OCI-M2 (cell line): ENCODE data around the gene PTPN5.

Experiments
- DNase-seq: peaks from one replicate; lab custom pipeline; 2025; ENCODE audit not compliant: unreplicated experiment; lab: John Stamatoyannopoulos, UW

Gene PTPN5

GRCh38 chr11:18713646-18714442 lies 77.8 kb downstream of the PTPN5 start:
- DNase-seq, result no peak

GRCh38 chr11:18710545-18710944 lies 81.1 kb downstream of the PTPN5 start:
- DNase-seq, result no peak

- DNase-seq, result no peak
Measured at GRCh38 chr11:18709414-18709813, 82.2 kb downstream of the PTPN5 start.

- no peak for DNase-seq
Measured at GRCh38 chr11:18707811-18708340, 83.7 kb downstream of the PTPN5 start.

- DNase-seq, result no peak
Measured at GRCh38 chr11:18706330-18707243, 85.0 kb downstream of the PTPN5 start.

- DNase-seq, result no peak
Measured at GRCh38 chr11:18705651-18706281, 85.8 kb downstream of the PTPN5 start.

- DNase-seq, result no peak
Measured at GRCh38 chr11:18704698-18705097, 86.9 kb downstream of the PTPN5 start.

- no peak for DNase-seq
Measured at GRCh38 chr11:18704045-18704645, 87.5 kb downstream of the PTPN5 start.

GRCh38 chr11:18703001-18703763 lies 88.4 kb downstream of the PTPN5 start:
- DNase-seq, result no peak

- no peak for DNase-seq
Measured at GRCh38 chr11:18701614-18702216, 89.9 kb downstream of the PTPN5 start.

- DNase-seq, result no peak
Measured at GRCh38 chr11:18700872-18701271, 90.7 kb downstream of the PTPN5 start.

GRCh38 chr11:18700375-18700774 lies 91.2 kb downstream of the PTPN5 start:
- no peak for DNase-seq

- DNase-seq, result no peak
Measured at GRCh38 chr11:18699848-18700261, 91.7 kb downstream of the PTPN5 start.

GRCh38 chr11:18699269-18699596 lies 92.4 kb downstream of the PTPN5 start:
- no peak for DNase-seq

GRCh38 chr11:18698341-18699268 lies 93.0 kb downstream of the PTPN5 start, which contains the start of gene TMEM86A:
Gene TMEM86A (plus strand): TSS chr11:18698779. CDS start chr11:18698887, 108 bp downstream.
- no peak for DNase-seq

GRCh38 chr11:18697576-18697975 lies 94.0 kb downstream of the PTPN5 start:
- no peak for DNase-seq

- no peak for DNase-seq
Measured at GRCh38 chr11:18696638-18697225, 94.9 kb downstream of the PTPN5 start.
